ENCODE measurements around the gene CHMP2A.

CHMP2A gene

DNA sequence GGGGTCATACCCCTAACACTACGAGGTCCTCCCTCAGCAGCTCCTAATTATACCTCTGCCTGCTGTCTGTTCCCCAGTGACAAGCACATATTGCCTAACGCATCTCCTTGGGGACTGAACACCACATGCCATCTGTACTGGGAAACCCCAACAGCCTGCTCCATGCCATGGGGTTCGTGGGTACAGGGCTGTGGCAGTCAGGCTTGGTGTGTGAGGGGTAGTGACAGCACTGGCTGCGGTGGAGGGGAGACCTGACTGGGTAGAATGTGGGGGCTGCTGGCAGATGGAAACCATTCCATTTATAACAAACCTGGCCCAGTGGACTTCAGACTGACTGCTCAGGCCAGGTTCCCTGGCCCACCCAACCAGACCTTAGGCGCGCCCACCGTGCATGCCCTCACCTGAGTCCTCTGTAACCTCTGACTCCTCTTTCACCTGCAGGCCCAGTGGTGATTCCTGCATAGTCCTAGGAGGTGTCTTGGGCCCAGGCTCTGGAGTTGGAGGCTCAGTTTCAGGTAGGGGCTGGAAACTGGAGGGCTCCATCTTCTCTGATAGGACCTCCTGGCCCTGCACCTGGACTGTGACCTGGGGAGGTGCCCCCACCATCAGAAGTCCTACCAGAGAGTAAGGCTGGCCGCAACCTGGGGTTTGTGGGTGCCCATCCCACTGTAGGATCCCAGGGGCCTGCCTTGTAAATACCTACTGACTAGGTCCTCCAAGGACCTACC is 15.2 kb upstream of the CHMP2A start:
- Histone ChIP-seq H3K36me3 (ENCODE audit: control insufficient read depth in 5 of 5, insufficient read depth in 5 of 5, low read length in 5 of 5) (peaks cover 0 to 41% (median 12%) of the 10 kb centered on the region in 5 donors), H3K27me3 (ENCODE audit: control insufficient read depth in 5 of 5, insufficient read depth in 4 of 5, low read length in 5 of 5) (no peaks in the 10 kb centered on the region), H3K27ac (ENCODE audit: low read depth, low read length) (no peak overlapping the region), H3K9ac (ENCODE audit: low read length in 5 of 5) (no peak overlapping the region), H3K9me3 (ENCODE audit: control insufficient read depth in 5 of 5, low read length in 5 of 5) (no peaks in the 10 kb centered on the region), H3K4me3 (ENCODE audit: low read depth in 1 of 5, low read length in 5 of 5) (no peak overlapping the region), H3K4me1 (ENCODE audit: control insufficient read depth in 5 of 5, insufficient read depth in 5 of 5, low read length in 5 of 5) (peaks cover 2 to 27% (median 23%) of the 10 kb centered on the region in 5 donors)

DNA sequence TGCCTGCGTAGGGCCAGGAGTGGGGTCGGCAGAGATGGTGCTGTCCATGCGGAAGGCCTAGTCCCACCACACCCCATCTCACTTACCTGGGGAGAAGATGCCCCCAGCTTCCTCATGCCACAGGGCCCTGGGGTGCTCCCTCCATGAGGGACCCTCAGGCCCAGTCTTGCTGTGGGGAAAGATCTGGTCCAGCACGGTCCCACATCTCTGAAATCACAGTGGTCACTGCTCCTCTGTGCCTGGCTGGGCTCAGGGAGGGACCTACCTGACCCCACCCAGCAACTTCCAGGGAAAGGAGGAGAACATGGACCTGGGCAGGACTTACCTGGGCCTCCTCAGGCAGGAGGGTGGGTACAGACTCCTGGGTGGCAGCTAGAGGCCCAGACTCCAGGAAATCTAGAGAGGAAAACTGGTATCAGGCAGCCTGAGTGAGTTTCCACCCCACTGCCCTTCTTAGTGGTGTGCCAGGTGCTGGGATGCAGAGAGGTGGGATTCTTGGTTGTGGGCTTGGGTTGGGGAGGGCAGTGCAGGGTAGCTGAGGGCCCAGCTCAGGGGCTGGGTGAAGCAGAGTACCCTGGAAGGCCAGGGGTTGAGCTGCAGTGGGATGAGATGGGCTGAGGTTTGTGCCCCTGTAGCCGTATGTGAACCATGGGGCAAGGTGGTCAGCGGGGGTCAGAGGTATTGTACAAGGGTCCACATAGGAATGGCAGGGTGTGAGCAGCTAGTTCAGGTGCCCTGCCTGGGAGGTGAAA is 14.5 kb upstream of the CHMP2A start:
- Histone ChIP-seq H3K36me3 (ENCODE audit: control insufficient read depth in 5 of 5, insufficient read depth in 5 of 5, low read length in 5 of 5) (peaks cover 0 to 41% (median 12%) of the 10 kb centered on the region in 5 donors), H3K9ac (ENCODE audit: low read length in 5 of 5) (peak overlapping the region in 1 of 5 donors; percentile 7), H3K27ac (ENCODE audit: low read depth, low read length) (no peak overlapping the region)

GRCh38 chr19:58568453-58569130 is 13.7 kb upstream of the CHMP2A start:
- H3K4me3 ChIP-seq (ENCODE audit: low read depth in 1 of 5, low read length in 5 of 5) = no peak overlapping the region
- peaks cover 2 to 19% (median 12%) of the 10 kb centered on the region in 5 donors for H3K4me1 ChIP-seq (ENCODE audit: control insufficient read depth in 5 of 5, insufficient read depth in 5 of 5, low read length in 5 of 5)
- no peak overlapping the region for H3K9ac ChIP-seq (ENCODE audit: low read length in 5 of 5)
- H3K27me3 ChIP-seq (ENCODE audit: control insufficient read depth in 5 of 5, insufficient read depth in 4 of 5, low read length in 5 of 5) = no peaks in the 10 kb centered on the region
- H3K27ac ChIP-seq (ENCODE audit: low read depth, low read length) = no peak overlapping the region
- no peaks in the 10 kb centered on the region for H3K9me3 ChIP-seq (ENCODE audit: control insufficient read depth in 5 of 5, low read length in 5 of 5)
- peaks cover 0 to 41% (median 12%) of the 10 kb centered on the region in 5 donors for H3K36me3 ChIP-seq (ENCODE audit: control insufficient read depth in 5 of 5, insufficient read depth in 5 of 5, low read length in 5 of 5)

More for the DNA sequence above, 14.5 kb upstream of the CHMP2A start:
- Histone ChIP-seq H3K4me1 (ENCODE audit: control insufficient read depth in 5 of 5, insufficient read depth in 5 of 5, low read length in 5 of 5) (peaks cover 2 to 26% (median 20%) of the 10 kb centered on the region in 5 donors), H3K9me3 (ENCODE audit: control insufficient read depth in 5 of 5, low read length in 5 of 5) (no peaks in the 10 kb centered on the region), H3K4me3 (ENCODE audit: low read depth in 1 of 5, low read length in 5 of 5) (no peak overlapping the region), H3K27me3 (ENCODE audit: control insufficient read depth in 5 of 5, insufficient read depth in 4 of 5, low read length in 5 of 5) (no peaks in the 10 kb centered on the region)

DNA sequence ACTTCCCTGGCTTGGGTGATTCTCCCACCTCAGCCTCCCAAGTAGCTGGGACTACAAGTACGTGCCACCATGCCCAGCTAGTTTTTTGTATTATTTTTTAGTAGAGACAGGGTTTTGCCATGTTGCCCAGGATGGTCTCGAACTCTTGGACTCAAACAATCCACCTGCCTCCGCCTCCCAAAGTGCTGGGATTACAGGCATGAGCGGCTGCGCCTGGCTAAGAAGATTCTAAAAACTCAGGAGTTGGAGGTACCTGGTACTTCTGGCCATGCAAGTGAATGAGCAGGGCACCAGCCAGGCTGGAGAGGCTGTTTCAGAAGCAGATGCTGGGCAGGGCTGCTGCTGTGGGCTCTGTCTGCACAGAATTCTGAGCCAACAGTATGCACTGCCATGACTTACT is 12.1 kb upstream of the CHMP2A start:
- Histone ChIP-seq H3K9me3 (ENCODE audit: control insufficient read depth in 5 of 5, low read length in 5 of 5) (no peaks in the 10 kb centered on the region), H3K9ac (ENCODE audit: low read length in 5 of 5) (no peak overlapping the region), H3K4me1 (ENCODE audit: control insufficient read depth in 5 of 5, insufficient read depth in 5 of 5, low read length in 5 of 5) (peaks cover 2 to 21% (median 17%) of the 10 kb centered on the region in 5 donors), H3K36me3 (ENCODE audit: control insufficient read depth in 5 of 5, insufficient read depth in 5 of 5, low read length in 5 of 5) (peaks cover 0 to 41% (median 12%) of the 10 kb centered on the region in 5 donors), H3K27me3 (ENCODE audit: control insufficient read depth in 5 of 5, insufficient read depth in 4 of 5, low read length in 5 of 5) (peaks cover 0 to 6% (median 4%) of the 10 kb centered on the region in 5 donors), H3K27ac (ENCODE audit: low read depth, low read length) (no peak overlapping the region), H3K4me3 (ENCODE audit: low read depth in 1 of 5, low read length in 5 of 5) (no peak overlapping the region)

GRCh38 chr19:58563823-58564222 is 8.9 kb upstream of the CHMP2A start:
- no peak overlapping the region for H3K27ac ChIP-seq (ENCODE audit: low read depth, low read length)
- peaks cover 0 to 16% (median 7%) of the 10 kb centered on the region in 5 donors for H3K36me3 ChIP-seq (ENCODE audit: control insufficient read depth in 5 of 5, insufficient read depth in 5 of 5, low read length in 5 of 5)
- peaks cover 6 to 37% (median 32%) of the 10 kb centered on the region in 5 donors for H3K4me1 ChIP-seq (ENCODE audit: control insufficient read depth in 5 of 5, insufficient read depth in 5 of 5, low read length in 5 of 5)
- H3K27me3 ChIP-seq (ENCODE audit: control insufficient read depth in 5 of 5, insufficient read depth in 4 of 5, low read length in 5 of 5) = peaks cover 0 to 13% (median 6%) of the 10 kb centered on the region in 5 donors
- no peaks in the 10 kb centered on the region for H3K9me3 ChIP-seq (ENCODE audit: control insufficient read depth in 5 of 5, low read length in 5 of 5)
- H3K4me3 ChIP-seq (ENCODE audit: low read depth in 1 of 5, low read length in 5 of 5) = no peak overlapping the region
- H3K9ac ChIP-seq (ENCODE audit: low read length in 5 of 5) = no peak overlapping the region

- H3K9ac ChIP-seq (ENCODE audit: low read length in 5 of 5) = peak overlapping the region in 2 of 5 donors; percentile 56 to 61
- H3K4me3 ChIP-seq (ENCODE audit: low read depth in 1 of 5, low read length in 5 of 5) = peak overlapping the region in 4 of 5 donors; percentile 32 to 63 (median 50)
- H3K4me1 ChIP-seq (ENCODE audit: control insufficient read depth in 5 of 5, insufficient read depth in 5 of 5, low read length in 5 of 5) = peaks cover 6 to 40% (median 32%) of the 10 kb centered on the region in 5 donors
- H3K9me3 ChIP-seq (ENCODE audit: control insufficient read depth in 5 of 5, low read length in 5 of 5) = no peaks in the 10 kb centered on the region
- peaks cover 0 to 13% (median 6%) of the 10 kb centered on the region in 5 donors for H3K27me3 ChIP-seq (ENCODE audit: control insufficient read depth in 5 of 5, insufficient read depth in 4 of 5, low read length in 5 of 5)
- peaks cover 0 to 12% (median 6%) of the 10 kb centered on the region in 5 donors for H3K36me3 ChIP-seq (ENCODE audit: control insufficient read depth in 5 of 5, insufficient read depth in 5 of 5, low read length in 5 of 5)
- H3K27ac ChIP-seq (ENCODE audit: low read depth, low read length) = no peak overlapping the region
Measured at GRCh38 chr19:58563034-58563573, 8.2 kb upstream of the CHMP2A start.

DNA sequence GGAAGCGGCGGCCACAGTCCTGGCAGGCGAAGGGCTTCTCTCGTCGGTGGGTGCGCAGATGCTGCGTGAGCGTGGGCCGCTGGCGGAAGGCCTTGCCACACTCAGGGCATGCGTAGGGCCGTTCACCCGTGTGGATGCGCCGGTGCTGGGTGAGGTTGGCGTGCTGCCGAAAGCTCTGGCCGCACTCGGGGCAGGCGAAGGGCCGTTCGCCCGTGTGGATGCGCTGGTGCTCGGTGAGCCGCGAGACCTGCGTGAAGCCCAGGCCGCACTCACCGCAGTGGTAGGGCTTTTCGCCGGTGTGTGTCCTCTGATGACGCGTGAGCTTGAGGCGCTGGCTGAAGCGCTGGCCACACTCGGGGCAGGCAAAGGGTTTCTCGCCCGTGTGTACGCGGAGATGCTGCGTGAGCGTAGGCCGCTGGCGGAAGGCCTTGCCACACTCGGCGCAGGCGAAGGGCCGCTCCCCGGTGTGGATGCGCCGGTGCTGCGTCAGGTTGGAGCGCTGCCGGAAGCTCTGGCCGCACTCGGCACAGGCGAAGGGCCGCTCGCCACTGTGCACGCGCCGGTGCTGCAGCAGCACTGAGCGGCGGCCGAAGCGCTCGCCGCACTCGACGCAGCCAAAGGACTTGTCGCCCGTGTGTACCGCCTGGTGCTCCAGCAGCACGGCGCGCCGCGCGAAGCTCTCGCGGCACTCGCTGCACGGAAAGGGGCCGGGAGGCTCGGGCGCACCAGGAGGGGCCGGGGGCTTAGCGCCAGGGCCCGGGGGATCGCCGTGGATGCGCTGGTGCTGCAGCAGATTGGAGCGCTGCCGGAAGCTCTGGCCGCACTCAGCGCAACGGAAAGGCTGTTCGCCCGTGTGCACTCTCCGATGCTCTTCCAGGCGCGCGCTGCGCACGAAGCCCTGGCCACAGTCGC is 7.5 kb upstream of the CHMP2A start:
- Histone ChIP-seq H3K9ac (ENCODE audit: low read length in 5 of 5) (peak overlapping the region in 3 of 5 donors; percentile 21 to 61 (median 56)), H3K4me1 (ENCODE audit: control insufficient read depth in 5 of 5, insufficient read depth in 5 of 5, low read length in 5 of 5) (peaks cover 6 to 47% (median 39%) of the 10 kb centered on the region in 5 donors), H3K4me3 (ENCODE audit: low read depth in 1 of 5, low read length in 5 of 5) (peak overlapping the region in 4 of 5 donors; percentile 32 to 63 (median 50)), H3K36me3 (ENCODE audit: control insufficient read depth in 5 of 5, insufficient read depth in 5 of 5, low read length in 5 of 5) (peaks cover 0 to 10% (median 4%) of the 10 kb centered on the region in 5 donors), H3K9me3 (ENCODE audit: control insufficient read depth in 5 of 5, low read length in 5 of 5) (no peaks in the 10 kb centered on the region), H3K27ac (ENCODE audit: low read depth, low read length) (no peak overlapping the region), H3K27me3 (ENCODE audit: control insufficient read depth in 5 of 5, insufficient read depth in 4 of 5, low read length in 5 of 5) (peaks cover 0 to 13% (median 6%) of the 10 kb centered on the region in 5 donors)

- H3K36me3 ChIP-seq (ENCODE audit: control insufficient read depth in 5 of 5, insufficient read depth in 5 of 5, low read length in 5 of 5) = peaks cover 0 to 7% (median 2%) of the 10 kb centered on the region in 5 donors
- no peak overlapping the region for H3K27ac ChIP-seq (ENCODE audit: low read depth, low read length)
- H3K4me1 ChIP-seq (ENCODE audit: control insufficient read depth in 5 of 5, insufficient read depth in 5 of 5, low read length in 5 of 5) = peaks cover 9 to 55% (median 47%) of the 10 kb centered on the region in 5 donors
- peak overlapping the region in 2 of 5 donors; percentile 54 to 63 for H3K4me3 ChIP-seq (ENCODE audit: low read depth in 1 of 5, low read length in 5 of 5)
- H3K27me3 ChIP-seq (ENCODE audit: control insufficient read depth in 5 of 5, insufficient read depth in 4 of 5, low read length in 5 of 5) = peaks cover 0 to 13% (median 6%) of the 10 kb centered on the region in 5 donors
- no peaks in the 10 kb centered on the region for H3K9me3 ChIP-seq (ENCODE audit: control insufficient read depth in 5 of 5, low read length in 5 of 5)
- peak overlapping the region in 2 of 5 donors; percentile 21 to 56 for H3K9ac ChIP-seq (ENCODE audit: low read length in 5 of 5)
Measured at GRCh38 chr19:58561373-58562121, 6.6 kb upstream of the CHMP2A start.

All from subcutaneous abdominal adipose tissue (tissue), 5 donors.